Measurements from ENCODE around the gene SLC16A13. TPM values are rescaled to one million over a fixed set of nuclear protein-coding genes. Genes with fewer than 3 reads are reported as not detected.

The SLC16A13 gene
- total RNA-seq, 1 donor from 2014 or later, result under 0.01 TPM

DNA sequence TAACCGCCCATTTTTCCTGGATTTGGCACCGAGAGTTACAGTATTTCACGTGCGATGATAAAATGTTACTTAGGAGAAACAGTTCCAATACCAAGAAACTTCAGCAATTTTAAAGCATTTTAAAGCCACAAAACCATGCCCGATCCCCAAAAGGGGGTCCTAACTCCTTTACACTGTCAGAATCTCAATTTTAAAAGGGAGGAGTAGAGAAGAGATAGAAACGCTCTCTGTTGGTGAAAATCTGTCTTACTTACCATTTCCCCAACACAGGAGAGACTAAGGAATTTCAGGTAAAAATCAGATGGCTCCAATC lies 23.9 kb upstream of the SLC16A13 start:
- Histone ChIP-seq H3K9ac (ENCODE audit: low read depth in 1 of 3, low read length in 3 of 3) (peak overlapping the region; percentile 97 to 98 (median 97)), H3K27me3 (ENCODE audit: control insufficient read depth in 3 of 3, insufficient read depth in 3 of 3, low read length in 3 of 3) (no peaks in the 10 kb centered on the region), H3K9me3 (ENCODE audit: control insufficient read depth in 3 of 3, low read length in 3 of 3) (no peaks in the 10 kb centered on the region), H3K36me3 (ENCODE audit: control insufficient read depth in 3 of 3, insufficient read depth in 3 of 3, low read length in 3 of 3) (peaks cover 8 to 16% (median 12%) of the 10 kb centered on the region in 3 donors), H3K4me3 (ENCODE audit: low read length in 3 of 3) (peak overlapping the region; percentile 97 to 99 (median 99)), H3K4me1 (ENCODE audit: control insufficient read depth in 3 of 3, insufficient read depth in 3 of 3, low read length in 3 of 3) (peaks cover 42 to 55% (median 50%) of the 10 kb centered on the region in 3 donors), H3K27ac (ENCODE audit: low read depth, low read length) (peak overlapping the region; percentile 97)

DNA sequence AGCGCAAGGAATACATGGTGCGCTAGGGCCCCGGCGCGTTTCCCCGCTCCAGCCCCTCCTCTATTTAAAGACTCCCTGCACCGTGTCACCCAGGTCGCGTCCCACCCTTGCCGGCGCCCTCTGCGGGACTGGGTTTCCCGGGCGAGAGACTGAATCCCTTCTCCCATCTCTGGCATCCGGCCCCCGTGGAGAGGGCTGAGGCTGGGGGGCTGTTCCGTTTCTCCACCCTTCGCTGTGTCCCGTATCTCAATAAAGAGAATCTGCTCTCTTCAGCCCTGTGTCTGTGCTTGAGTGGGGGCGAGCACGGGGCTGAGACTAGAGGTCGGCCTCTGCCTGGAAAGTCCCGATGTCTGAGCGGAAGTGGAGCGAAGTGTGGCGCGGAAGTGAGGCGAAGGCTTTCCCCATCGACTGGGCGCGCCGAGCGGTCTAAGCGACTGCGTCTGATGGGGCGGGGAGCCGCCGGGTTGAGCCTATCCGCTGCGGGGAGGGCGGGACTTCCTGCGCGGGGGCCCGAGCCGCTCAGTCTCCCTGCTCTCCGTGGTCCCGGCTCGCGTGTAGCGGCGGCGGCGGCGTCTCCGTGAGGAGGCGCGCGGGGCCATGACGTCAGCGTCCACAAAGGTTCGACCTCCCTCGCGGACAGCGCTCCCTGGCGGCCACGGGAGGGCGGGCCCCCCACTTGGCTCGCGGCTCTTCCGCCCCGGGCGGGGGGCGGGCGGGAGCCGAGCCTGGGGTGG lies 21.4 kb upstream of the SLC16A13 start:
- Histone ChIP-seq H3K9me3 (ENCODE audit: control insufficient read depth in 3 of 3, low read length in 3 of 3) (no peaks in the 10 kb centered on the region), H3K4me1 (ENCODE audit: control insufficient read depth in 3 of 3, insufficient read depth in 3 of 3, low read length in 3 of 3) (peaks cover 60 to 73% (median 71%) of the 10 kb centered on the region in 3 donors), H3K9ac (ENCODE audit: low read depth in 1 of 3, low read length in 3 of 3) (peak overlapping the region; percentile 97 to 98 (median 97)), H3K27ac (ENCODE audit: low read depth, low read length) (peak overlapping the region; percentile 97), H3K36me3 (ENCODE audit: control insufficient read depth in 3 of 3, insufficient read depth in 3 of 3, low read length in 3 of 3) (peaks cover 10 to 16% (median 13%) of the 10 kb centered on the region in 3 donors), H3K27me3 (ENCODE audit: control insufficient read depth in 3 of 3, insufficient read depth in 3 of 3, low read length in 3 of 3) (no peaks in the 10 kb centered on the region), H3K4me3 (ENCODE audit: low read length in 3 of 3) (peak overlapping the region; percentile 97 to 99 (median 99))

DNA sequence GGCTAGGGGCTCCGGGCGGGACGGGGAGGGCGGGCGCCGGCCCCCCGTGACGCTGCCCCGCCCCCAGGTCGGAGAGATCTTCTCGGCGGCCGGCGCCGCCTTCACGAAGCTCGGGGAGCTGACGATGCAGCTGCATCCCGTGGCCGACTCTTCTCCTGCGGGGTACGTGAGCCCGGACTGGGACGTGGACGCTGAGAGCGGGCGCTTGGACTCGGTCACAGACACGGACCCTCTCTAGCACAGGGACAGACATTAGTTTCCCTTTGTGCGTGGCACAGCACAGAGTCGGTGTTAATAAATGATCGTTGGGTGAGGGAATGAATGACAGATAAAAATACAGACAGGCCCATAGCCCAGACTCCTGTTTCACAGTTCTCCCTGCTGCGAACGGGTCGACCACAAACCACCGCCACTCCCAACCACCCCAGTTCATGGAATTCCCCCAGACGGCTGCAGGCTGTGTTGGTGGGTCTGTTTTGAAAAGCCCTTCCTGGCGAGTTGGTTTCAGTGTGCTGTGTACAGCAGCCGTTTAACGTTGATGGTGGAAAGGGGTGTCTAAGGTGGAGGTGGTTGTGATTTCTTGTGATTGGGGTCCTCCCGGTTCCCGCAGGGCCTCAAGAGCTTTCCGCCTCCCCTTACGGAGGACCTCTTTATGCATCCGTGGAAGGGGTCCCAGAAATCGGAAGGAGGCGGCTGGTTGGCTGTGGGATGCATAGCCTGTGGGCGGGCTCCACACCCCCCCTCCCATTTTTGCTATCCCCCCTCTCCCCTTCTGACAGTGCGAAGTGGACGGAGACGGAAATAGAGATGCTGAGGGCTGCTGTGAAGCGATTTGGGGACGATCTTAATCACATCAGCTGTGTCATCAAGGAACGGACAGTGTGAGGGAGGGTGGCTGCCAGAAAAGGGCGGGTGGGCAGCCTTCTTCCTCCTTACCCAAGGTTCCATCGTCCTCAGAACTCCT lies 20.5 kb upstream of the SLC16A13 start:
- no peaks in the 10 kb centered on the region for H3K9me3 ChIP-seq (ENCODE audit: control insufficient read depth in 3 of 3, low read length in 3 of 3)
- H3K4me1 ChIP-seq (ENCODE audit: control insufficient read depth in 3 of 3, insufficient read depth in 3 of 3, low read length in 3 of 3), result peaks cover 60 to 71% (median 67%) of the 10 kb centered on the region in 3 donors
- peak overlapping the region; percentile 97 for H3K27ac ChIP-seq (ENCODE audit: low read depth, low read length)
- H3K27me3 ChIP-seq (ENCODE audit: control insufficient read depth in 3 of 3, insufficient read depth in 3 of 3, low read length in 3 of 3), result no peaks in the 10 kb centered on the region
- H3K36me3 ChIP-seq (ENCODE audit: control insufficient read depth in 3 of 3, insufficient read depth in 3 of 3, low read length in 3 of 3), result peaks cover 9 to 11% (median 10%) of the 10 kb centered on the region in 3 donors
- H3K9ac ChIP-seq (ENCODE audit: low read depth in 1 of 3, low read length in 3 of 3), result peak overlapping the region; percentile 89 to 97 (median 94)
- H3K4me3 ChIP-seq (ENCODE audit: low read length in 3 of 3), result peak overlapping the region; percentile 89 to 99 (median 91)

DNA sequence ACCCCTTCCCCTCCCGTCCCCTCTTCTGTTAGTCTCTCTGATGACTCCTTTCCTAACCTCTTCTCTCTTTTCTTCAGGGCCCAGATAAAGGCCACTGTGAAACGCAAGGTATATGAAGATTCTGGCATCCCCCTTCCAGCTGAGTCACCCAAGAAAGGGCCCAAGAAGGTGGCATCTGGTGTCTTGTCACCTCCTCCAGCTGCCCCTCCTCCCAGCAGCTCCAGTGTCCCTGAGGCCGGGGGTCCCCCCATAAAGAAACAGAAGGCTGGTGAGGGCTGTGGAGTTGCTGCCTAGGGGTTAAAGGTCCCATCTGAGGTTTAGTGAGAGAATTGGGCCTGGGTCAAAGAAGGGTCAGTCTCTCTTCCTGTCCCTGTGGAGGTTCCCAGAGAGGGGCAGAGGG lies 19.4 kb upstream of the SLC16A13 start:
- peaks cover 9 to 11% (median 10%) of the 10 kb centered on the region in 3 donors for H3K36me3 ChIP-seq (ENCODE audit: control insufficient read depth in 3 of 3, insufficient read depth in 3 of 3, low read length in 3 of 3)
- no peaks in the 10 kb centered on the region for H3K9me3 ChIP-seq (ENCODE audit: control insufficient read depth in 3 of 3, low read length in 3 of 3)
- peak overlapping the region; percentile 97 for H3K27ac ChIP-seq (ENCODE audit: low read depth, low read length)
- peak overlapping the region in 2 of 3 donors; percentile 8 to 33 for H3K9ac ChIP-seq (ENCODE audit: low read depth in 1 of 3, low read length in 3 of 3)
- no peaks in the 10 kb centered on the region for H3K27me3 ChIP-seq (ENCODE audit: control insufficient read depth in 3 of 3, insufficient read depth in 3 of 3, low read length in 3 of 3)
- H3K4me3 ChIP-seq (ENCODE audit: low read length in 3 of 3), result peak overlapping the region in 1 of 3 donors; percentile 14
- H3K4me1 ChIP-seq (ENCODE audit: control insufficient read depth in 3 of 3, insufficient read depth in 3 of 3, low read length in 3 of 3), result peaks cover 56 to 68% (median 67%) of the 10 kb centered on the region in 3 donors

DNA sequence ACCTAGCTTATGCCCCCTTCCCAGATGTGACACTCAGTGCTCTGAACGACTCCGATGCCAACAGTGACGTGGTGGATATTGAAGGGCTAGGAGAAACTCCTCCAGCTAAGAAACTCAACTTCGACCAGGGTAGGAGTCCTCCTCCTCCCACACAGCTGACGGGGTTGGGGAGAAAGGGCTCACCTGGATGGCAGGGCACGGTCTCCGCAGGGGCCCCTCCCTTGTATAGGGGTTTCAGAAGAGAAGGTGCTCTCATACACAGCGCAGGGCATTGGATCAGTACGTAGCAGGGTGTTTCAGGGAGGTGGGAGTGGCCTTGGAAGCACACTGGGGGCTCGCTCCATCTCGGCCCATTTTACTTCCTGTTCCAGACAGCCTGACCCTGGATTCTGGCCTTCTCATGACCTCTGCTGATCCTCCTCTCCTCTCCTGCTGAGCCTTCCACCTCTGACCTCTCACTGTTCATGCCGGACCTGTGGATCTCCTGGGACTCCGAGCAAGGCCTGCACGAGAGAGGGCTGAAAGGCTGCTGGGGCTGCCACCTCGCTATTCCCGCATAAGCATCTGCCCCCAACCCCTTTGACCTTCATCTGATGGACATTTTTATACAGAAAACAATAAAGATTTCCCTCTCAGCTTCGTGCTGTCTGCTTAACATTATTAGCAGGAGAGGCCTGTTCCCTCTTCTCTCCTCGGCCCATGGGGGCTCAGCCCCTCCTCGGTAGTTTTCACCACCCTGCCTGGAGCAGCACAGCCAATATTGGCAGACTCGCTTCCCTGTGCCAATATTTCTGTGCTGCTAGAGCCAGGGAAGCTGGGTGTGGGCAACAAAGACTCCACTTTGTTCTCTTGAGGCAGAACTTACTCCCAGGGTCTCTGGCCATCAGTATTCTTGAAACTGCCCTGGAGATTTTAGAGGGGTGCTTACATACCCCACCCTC lies 18.7 kb upstream of the SLC16A13 start:
- Histone ChIP-seq H3K36me3 (ENCODE audit: control insufficient read depth in 3 of 3, insufficient read depth in 3 of 3, low read length in 3 of 3) (peaks cover 9 to 11% (median 10%) of the 10 kb centered on the region in 3 donors), H3K9me3 (ENCODE audit: control insufficient read depth in 3 of 3, low read length in 3 of 3) (no peaks in the 10 kb centered on the region), H3K27ac (ENCODE audit: low read depth, low read length) (peak overlapping the region; percentile 97), H3K4me3 (ENCODE audit: low read length in 3 of 3) (peak overlapping the region in 2 of 3 donors; percentile 29 to 88), H3K9ac (ENCODE audit: low read depth in 1 of 3, low read length in 3 of 3) (peak overlapping the region in 2 of 3 donors; percentile 8 to 95), H3K27me3 (ENCODE audit: control insufficient read depth in 3 of 3, insufficient read depth in 3 of 3, low read length in 3 of 3) (peaks cover 2% of the 10 kb centered on the region in 3 donors), H3K4me1 (ENCODE audit: control insufficient read depth in 3 of 3, insufficient read depth in 3 of 3, low read length in 3 of 3) (peaks cover 58 to 72% (median 66%) of the 10 kb centered on the region in 3 donors)

DNA sequence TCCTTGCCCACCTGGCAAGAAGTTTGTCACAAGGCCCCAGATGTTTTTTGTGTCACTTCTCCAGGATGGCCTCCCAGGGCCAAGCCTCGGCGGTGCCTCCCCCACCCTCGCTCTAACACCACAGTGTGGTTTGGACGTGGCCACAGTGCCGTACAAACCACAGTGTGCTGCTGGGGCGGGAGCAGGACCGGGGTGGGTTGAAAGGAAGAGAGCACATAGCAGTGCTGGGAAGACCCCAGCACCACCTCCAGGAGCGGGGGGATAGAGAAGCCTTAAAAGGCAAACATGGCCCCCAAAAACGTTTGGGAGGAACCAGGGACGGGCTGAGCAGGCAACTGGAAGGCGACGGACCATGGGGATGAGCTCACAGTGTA lies 18.0 kb upstream of the SLC16A13 start:
- Histone ChIP-seq H3K9ac (ENCODE audit: low read depth in 1 of 3, low read length in 3 of 3) (peak overlapping the region; percentile 87 to 95 (median 91)), H3K9me3 (ENCODE audit: control insufficient read depth in 3 of 3, low read length in 3 of 3) (no peaks in the 10 kb centered on the region), H3K27ac (ENCODE audit: low read depth, low read length) (peak overlapping the region; percentile 97), H3K36me3 (ENCODE audit: control insufficient read depth in 3 of 3, insufficient read depth in 3 of 3, low read length in 3 of 3) (peaks cover 9 to 11% (median 10%) of the 10 kb centered on the region in 3 donors), H3K4me3 (ENCODE audit: low read length in 3 of 3) (peak overlapping the region; percentile 87 to 90 (median 88)), H3K27me3 (ENCODE audit: control insufficient read depth in 3 of 3, insufficient read depth in 3 of 3, low read length in 3 of 3) (peaks cover 8 to 9% (median 8%) of the 10 kb centered on the region in 3 donors), H3K4me1 (ENCODE audit: control insufficient read depth in 3 of 3, insufficient read depth in 3 of 3, low read length in 3 of 3) (peaks cover 60 to 76% (median 66%) of the 10 kb centered on the region in 3 donors)

DNA sequence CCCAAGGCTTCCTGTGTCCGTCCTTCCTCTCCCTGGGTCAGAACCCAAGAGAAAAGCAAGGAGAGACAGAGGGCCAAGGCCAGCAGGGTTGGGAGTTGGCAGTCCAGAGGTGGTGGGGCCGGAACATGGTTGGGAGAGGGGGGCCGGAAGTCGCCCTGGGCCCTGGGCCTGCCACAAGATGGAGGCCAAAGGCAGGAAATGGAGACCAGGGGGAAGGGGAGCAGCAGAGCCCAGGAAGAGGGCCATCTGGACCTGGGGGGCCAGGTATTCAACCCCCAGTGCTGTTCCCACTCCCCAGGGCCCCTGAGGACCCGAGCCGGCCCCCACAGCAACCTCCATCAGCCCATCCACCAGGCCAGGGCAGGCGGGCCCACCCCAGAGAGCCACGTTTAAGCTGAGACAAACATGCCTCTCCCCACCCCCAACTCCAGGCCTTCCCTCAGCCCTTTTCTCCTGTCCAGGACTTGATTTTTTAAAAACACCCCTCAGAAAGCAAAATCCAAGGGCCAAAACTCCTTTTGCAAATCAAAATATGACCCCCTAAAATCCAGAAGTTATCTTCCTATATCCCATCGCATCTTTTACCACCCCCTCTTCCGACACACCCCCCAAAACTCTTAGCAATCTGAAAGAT lies 17.4 kb upstream of the SLC16A13 start:
- H3K9ac ChIP-seq (ENCODE audit: low read depth in 1 of 3, low read length in 3 of 3), result peak overlapping the region; percentile 87 to 95 (median 91)
- peaks cover 55 to 75% (median 61%) of the 10 kb centered on the region in 3 donors for H3K4me1 ChIP-seq (ENCODE audit: control insufficient read depth in 3 of 3, insufficient read depth in 3 of 3, low read length in 3 of 3)
- peak overlapping the region; percentile 97 for H3K27ac ChIP-seq (ENCODE audit: low read depth, low read length)
- peak overlapping the region; percentile 87 to 90 (median 88) for H3K4me3 ChIP-seq (ENCODE audit: low read length in 3 of 3)
- peaks cover 12 to 15% (median 15%) of the 10 kb centered on the region in 3 donors for H3K27me3 ChIP-seq (ENCODE audit: control insufficient read depth in 3 of 3, insufficient read depth in 3 of 3, low read length in 3 of 3)
- H3K36me3 ChIP-seq (ENCODE audit: control insufficient read depth in 3 of 3, insufficient read depth in 3 of 3, low read length in 3 of 3), result peaks cover 9 to 11% (median 10%) of the 10 kb centered on the region in 3 donors
- H3K9me3 ChIP-seq (ENCODE audit: control insufficient read depth in 3 of 3, low read length in 3 of 3), result no peaks in the 10 kb centered on the region

DNA sequence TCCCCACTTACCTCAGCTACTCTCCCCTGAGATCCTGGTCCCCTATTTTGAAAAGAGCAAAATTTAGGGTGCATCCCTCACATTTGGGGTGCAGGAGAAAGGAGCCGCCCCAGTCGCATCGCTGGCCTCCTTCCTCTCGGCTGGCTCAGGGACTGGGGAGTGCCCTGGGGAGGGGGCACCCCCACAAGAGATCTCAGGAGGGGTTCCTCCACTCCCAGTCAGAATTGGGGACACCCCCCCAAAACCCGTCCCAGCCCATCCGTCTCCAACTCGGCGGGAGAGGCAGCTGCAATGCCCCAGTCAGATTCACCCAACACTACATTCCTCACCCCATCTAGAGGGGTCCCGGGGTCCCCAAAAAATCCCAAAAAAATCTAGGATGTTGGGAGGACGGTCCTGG lies 16.4 kb upstream of the SLC16A13 start:
- no peaks in the 10 kb centered on the region for H3K9me3 ChIP-seq (ENCODE audit: control insufficient read depth in 3 of 3, low read length in 3 of 3)
- peak overlapping the region; percentile 87 to 95 (median 91) for H3K9ac ChIP-seq (ENCODE audit: low read depth in 1 of 3, low read length in 3 of 3)
- peak overlapping the region; percentile 87 to 90 (median 88) for H3K4me3 ChIP-seq (ENCODE audit: low read length in 3 of 3)
- H3K27ac ChIP-seq (ENCODE audit: low read depth, low read length), result peak overlapping the region; percentile 97
- peaks cover 49 to 71% (median 54%) of the 10 kb centered on the region in 3 donors for H3K4me1 ChIP-seq (ENCODE audit: control insufficient read depth in 3 of 3, insufficient read depth in 3 of 3, low read length in 3 of 3)
- H3K27me3 ChIP-seq (ENCODE audit: control insufficient read depth in 3 of 3, insufficient read depth in 3 of 3, low read length in 3 of 3), result peaks cover 14 to 17% (median 16%) of the 10 kb centered on the region in 3 donors
- H3K36me3 ChIP-seq (ENCODE audit: control insufficient read depth in 3 of 3, insufficient read depth in 3 of 3, low read length in 3 of 3), result peaks cover 9 to 11% (median 10%) of the 10 kb centered on the region in 3 donors

Measured in skeletal muscle tissue (tissue), 4 donors.